Chondrocyte (in vitro differentiated cells): ENCODE measurements around the gene AP1G2. TPM values are rescaled to one million over a fixed set of nuclear protein-coding genes. Genes with fewer than 3 reads are reported as not detected.

Experiments
- DNase-seq: peaks from one replicate; pipeline ENCODE4 v3.0.0; 2021; ENCODE audit warnings: mixed read lengths, low spot score
- H3K27ac Mint-ChIP-seq: one replicate; pipeline ENCODE4 v1.8.0; 2021; ENCODE audit warnings: mild to moderate bottlenecking, moderate library complexity, mixed read lengths; ENCODE audit not compliant: unreplicated experiment
- H3K27me3 Mint-ChIP-seq: 2 replicates; pipeline ENCODE4 v1.8.0; 2021; ENCODE audit warnings: low read depth, mixed read lengths
- H3K36me3 Mint-ChIP-seq: 2 replicates; pipeline ENCODE4 v1.8.0; 2021; ENCODE audit warnings: low read depth, mixed read lengths
- H3K4me1 Mint-ChIP-seq: 2 replicates; pipeline ENCODE4 v1.8.0; 2021; ENCODE audit warnings: low read depth, mild to moderate bottlenecking, mixed read lengths
- H3K4me3 Mint-ChIP-seq: one replicate; pipeline ENCODE4 v1.8.0; 2021; ENCODE audit warnings: mild to moderate bottlenecking, moderate library complexity, mixed read lengths; ENCODE audit not compliant: unreplicated experiment
- H3K9me3 Mint-ChIP-seq: 2 replicates; pipeline ENCODE4 v1.8.0; 2021; ENCODE audit warnings: low read depth, mixed read lengths
- CTCF ChIP-seq: fragments of 200-600 bp; sonication (generic); IDR thresholded peaks from 2 replicates; pipeline ENCODE4 v1.5.0; 2021; ENCODE audit warnings: antibody characterized with exemption, mild to moderate bottlenecking, moderate library complexity
- total RNA-seq: library from RNA; stranded (reverse); gene quantifications from 3 replicates; pipeline ENCODE4 v1.2.1, GENCODE V29; 2021

AP1G2 gene
- total RNA-seq, 1 donor from 2014 or later = 16.4 TPM

DNA sequence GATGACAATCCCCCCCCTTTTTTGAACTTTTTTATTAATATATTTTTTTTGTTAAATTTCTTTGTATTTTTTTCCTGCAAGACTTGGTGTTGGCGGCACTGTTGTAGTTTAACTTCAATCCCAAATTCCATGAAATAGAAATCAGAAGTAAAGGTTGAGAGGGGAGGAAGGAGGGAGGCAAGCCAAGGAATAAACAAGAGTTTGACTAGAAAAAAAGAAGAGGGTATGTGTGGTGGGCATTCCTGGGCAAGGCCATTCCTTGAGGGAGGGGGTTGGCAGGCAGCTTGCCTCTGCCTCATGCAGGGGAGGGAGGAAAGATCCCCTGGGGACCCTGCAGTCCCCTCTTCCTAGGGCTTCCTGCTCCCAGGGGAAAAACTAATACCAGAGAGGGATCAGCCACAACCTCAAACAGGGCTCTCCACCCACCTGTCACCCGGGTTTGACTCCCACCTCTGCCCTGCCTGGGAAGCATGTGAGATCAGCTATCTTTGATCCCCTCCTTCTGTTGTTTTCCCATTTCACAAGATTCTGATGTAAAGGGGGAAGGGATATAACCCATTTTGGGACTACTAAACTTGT is 519 bp upstream of the AP1G2 start:
- Mint-ChIP-seq H3K27ac (no peak overlapping the region), H3K36me3 (no peaks in the 10 kb centered on the region), H3K4me3 (peak overlapping the region; percentile 97), H3K27me3 (peaks cover 21% of the 10 kb centered on the region), H3K9me3 (no peaks in the 10 kb centered on the region), H3K4me1 (peaks cover 21% of the 10 kb centered on the region)
- no peak for TF ChIP-seq CTCF
- DNase-seq = no peak

- no peak for DNase-seq
- Mint-ChIP-seq H3K27ac (no peak overlapping the region), H3K4me1 (peaks cover 21% of the 10 kb centered on the region), H3K36me3 (no peaks in the 10 kb centered on the region), H3K9me3 (no peaks in the 10 kb centered on the region), H3K27me3 (peaks cover 9% of the 10 kb centered on the region), H3K4me3 (peak overlapping the region; percentile 97)
- TF ChIP-seq CTCF = peak; percentile 67
These were observed 809 bp downstream of the AP1G2 start for GRCh38 chr14:23566778-23567185.

GRCh38 chr14:23566112-23566777 is 1.3 kb downstream of the AP1G2 start:
- no peak for TF ChIP-seq CTCF
- H3K9me3 Mint-ChIP-seq = no peaks in the 10 kb centered on the region
- peaks cover 21% of the 10 kb centered on the region for H3K4me1 Mint-ChIP-seq
- peak; percentile 79 for DNase-seq
- H3K36me3 Mint-ChIP-seq = no peaks in the 10 kb centered on the region
- H3K27ac Mint-ChIP-seq = no peak overlapping the region
- peak overlapping the region; percentile 97 for H3K4me3 Mint-ChIP-seq
- peaks cover 6% of the 10 kb centered on the region for H3K27me3 Mint-ChIP-seq

DNA sequence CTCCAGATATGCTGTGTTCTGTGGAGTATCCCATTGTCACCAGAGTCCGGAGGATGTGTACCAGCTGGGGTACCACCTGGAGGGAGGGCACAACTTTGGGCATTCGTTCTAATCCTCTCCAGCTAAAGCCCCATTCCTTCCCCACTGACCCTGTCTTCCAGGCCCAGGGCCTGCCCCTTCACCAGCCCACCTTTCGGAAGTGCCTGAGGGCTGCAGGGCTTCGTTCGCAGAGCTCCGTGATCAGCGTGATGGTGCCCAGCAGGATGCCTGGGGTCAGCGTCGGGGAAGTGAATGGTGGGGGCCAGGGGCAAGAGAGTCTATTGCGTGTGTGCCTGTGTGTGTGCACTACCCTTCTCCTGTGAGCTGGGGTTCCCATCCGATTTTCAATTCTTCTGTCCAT is 2.0 kb downstream of the AP1G2 start:
- TF ChIP-seq CTCF = no peak
- peak; percentile 49 for DNase-seq
- Mint-ChIP-seq H3K27ac (no peak overlapping the region), H3K9me3 (no peaks in the 10 kb centered on the region), H3K4me3 (no peak overlapping the region), H3K4me1 (peaks cover 21% of the 10 kb centered on the region), H3K36me3 (no peaks in the 10 kb centered on the region), H3K27me3 (peaks cover 6% of the 10 kb centered on the region)

GRCh38 chr14:23564876-23565275 is 2.7 kb downstream of the AP1G2 start:
- peak; percentile 75 for DNase-seq
- Mint-ChIP-seq H3K4me3 (no peak overlapping the region), H3K27ac (no peak overlapping the region)

More at GRCh38 chr14:23564876-23565275, 2.7 kb downstream of the AP1G2 start:
- Mint-ChIP-seq H3K27me3 (peaks cover 3% of the 10 kb centered on the region), H3K36me3 (peaks cover 4% of the 10 kb centered on the region), H3K9me3 (no peaks in the 10 kb centered on the region), H3K4me1 (peaks cover 21% of the 10 kb centered on the region)
- TF ChIP-seq CTCF = no peak
